SKM-1 treated with dmso at 0.1 percent for 144 hours (cell line): ENCODE measurements around the gene ERN2.
A peak's percentile ranks its signal among the peaks of the same experiment; 100 is the strongest.

ENCODE experiments used
- DNase-seq: peaks from one replicate; lab custom pipeline; 2025; ENCODE audit not compliant: unreplicated experiment; lab: John Stamatoyannopoulos, UW

Gene ERN2

GRCh38 chr16:23640931-23641765 lies 71.9 kb downstream of the ERN2 start, which contains the start of the genes DCTN5 and PALB2:
TSS of gene DCTN5 (plus strand) at chr16:23641466. CDS start at chr16:23641543, 77 bp downstream.
TSS of gene PALB2 (minus strand) at chr16:23641310. CDS start at chr16:23641157, 153 bp downstream.
- peak; percentile 96 for DNase-seq

- no peak for DNase-seq
Observed at GRCh38 chr16:23640615-23640930, 72.4 kb downstream of the ERN2 start.
